SK-N-MC (cell line): ENCODE data around the gene TOP2B.

Source experiments
- EZH2 ChIP-seq: fragments of 200-600 bp; sonication (generic); IDR thresholded peaks from one replicate; pipeline ENCODE4 v1.6.1; 2017; ENCODE audit warnings: antibody characterized with exemption
- FOXP2 ChIP-seq: optimal IDR thresholded peaks from 2 replicates; pipeline ENCODE3; 2011; ENCODE audit warnings: mild to moderate bottlenecking, moderate library complexity; ENCODE audit not compliant: insufficient read depth; ENCODE audit errors: extremely low read length, control extremely low read depth
- POLR2AphosphoS5 ChIP-seq: IDR thresholded peaks from 2 replicates; pipeline ENCODE4 v1.6.1; 2012; ENCODE audit warnings: mild to moderate bottlenecking, low read depth, low read length, borderline replicate concordance

- TF ChIP-seq POLR2AphosphoS5 (no peak), EZH2 (no peak), FOXP2 (no peak)
Observed at GRCh38 chr3:25686766-25687165, 22.1 kb upstream of the TOP2B start.
